GM21367 (cell line): ENCODE results near the gene ZMIZ1.
A peak's percentile ranks its signal among the peaks of the same experiment; 100 is the strongest.

ENCODE experiments used
- ATAC-seq: cut with Tn5 transposase; IDR thresholded peaks from one replicate; pipeline ENCODE4 v1.9.1; 2021; ENCODE audit not compliant: unreplicated experiment

ZMIZ1 gene

DNA sequence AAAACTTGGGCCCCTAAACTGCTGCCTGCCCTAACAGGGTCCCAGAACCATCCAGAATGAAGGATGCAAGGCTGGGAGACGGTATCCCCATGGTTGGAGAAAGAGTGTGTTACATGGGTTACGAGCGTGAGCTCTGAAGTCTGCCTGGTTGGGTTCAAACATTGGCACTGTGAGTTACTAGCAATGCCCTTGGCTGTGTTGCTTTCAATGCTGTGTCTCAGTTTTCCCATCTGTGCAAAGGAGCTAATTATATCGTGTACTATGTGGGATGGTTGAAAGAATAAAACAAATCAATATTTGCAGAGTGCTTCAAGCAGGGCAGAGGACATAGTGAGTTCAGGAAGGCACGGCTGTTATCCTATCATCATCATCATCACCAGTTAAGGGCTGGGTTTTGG, 114.7 kb downstream of the ZMIZ1 start:
- ATAC-seq, result no peak

DNA sequence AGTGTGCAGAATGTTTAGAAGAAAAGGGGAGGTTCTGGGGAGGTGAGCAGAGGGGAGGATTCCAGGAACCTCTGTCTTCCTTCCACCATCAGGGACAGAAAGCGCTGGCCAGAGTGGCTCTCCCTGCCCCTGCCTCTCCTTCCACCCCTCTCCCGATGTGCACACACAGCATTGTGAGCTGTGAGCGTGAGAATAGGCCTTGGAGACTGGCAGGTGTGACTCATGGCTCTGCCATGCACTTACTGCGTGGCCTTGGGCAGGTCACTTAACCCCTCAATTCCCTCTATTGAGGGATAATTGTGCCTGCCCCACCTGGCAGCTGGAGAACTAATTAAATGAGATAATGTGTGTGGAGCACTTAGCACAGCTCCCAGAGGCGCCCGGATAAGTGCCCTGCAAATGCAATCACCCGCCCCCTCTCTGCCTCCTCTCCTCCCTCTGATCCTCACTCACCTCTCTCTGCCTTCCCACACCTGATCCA, 115.4 kb downstream of the ZMIZ1 start:
- ATAC-seq, result no peak

DNA sequence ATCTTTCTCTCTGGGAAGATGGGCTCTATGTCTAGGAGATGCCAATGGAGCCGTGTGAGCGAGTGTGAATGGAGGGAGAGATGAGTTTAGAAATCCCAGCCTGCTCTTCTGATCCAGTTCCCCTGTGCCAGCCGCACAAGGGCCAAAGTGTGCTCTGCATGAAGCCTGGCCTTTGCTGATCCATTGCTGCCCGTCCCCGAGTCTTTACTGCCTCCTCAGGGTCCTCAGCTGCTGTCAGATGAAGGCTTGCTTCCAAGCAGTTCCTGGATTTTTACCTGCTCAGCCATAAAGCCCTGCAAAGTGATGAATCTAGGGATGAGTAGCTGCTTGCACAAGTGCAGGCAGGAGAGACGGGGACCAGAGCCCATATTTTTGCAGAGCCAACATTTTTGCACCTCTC, 115.9 kb downstream of the ZMIZ1 start:
- ATAC-seq, result no peak

DNA sequence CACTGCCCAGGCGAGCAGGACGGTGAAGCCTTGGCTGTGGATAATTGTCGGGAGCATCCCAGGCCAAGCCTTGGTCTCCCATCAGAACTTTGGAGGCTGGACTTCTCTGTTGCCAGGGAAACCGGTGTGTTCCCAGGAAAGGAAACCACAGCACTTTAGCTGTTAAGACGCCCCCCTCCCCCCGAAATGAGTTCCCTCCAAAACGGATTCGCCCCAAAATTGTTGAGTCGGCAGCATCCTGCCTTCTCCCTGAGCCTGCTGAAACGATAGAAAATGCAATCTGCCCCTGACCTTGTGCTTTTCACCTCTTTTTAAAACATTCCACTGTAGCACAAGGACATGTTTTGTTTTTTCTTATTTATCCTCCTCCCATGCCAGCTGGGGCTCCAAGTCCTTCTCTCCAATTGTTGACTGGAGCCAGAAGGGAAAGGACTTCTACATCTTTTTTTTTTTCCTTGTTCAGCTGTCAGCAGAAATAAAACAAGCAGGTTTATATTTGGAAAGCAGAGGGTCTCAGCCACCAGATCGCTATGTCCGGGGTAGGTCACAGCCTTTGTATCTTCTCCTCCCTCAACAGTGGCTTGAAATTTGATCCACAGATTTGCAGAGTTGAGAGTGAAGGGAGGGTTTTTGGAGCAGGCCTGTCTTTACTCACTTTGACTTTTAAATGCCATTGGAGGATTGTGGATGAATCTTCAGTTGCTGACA, 116.5 kb downstream of the ZMIZ1 start:
- ATAC-seq, result no peak

DNA sequence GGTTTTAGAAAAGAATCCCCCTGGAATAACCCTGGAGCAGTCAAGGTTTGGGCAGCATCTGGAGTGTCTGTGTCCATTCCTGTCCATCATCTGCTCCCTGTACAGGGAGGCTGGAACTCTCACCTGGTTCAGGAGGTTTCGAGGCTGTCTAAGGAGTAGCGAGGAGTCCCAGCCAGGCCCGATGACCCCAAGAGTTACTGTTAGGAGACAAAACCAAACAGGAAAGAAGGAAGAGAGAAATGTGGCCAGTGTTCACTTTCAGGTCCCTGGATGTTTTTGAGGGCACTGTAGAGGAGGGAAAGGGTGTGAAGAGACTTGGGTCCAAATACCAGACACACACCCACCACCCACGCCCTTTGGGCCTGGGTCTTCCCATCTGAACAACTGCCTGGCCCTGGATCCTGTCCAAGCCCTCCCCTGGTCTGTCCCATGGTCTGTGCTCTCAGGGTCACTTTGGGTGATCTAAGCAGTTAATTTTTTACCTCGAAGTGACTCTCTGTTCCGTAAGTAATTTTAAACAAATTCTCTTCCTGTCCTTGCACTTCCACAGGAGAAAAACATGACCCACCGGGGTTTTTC, 117.1 kb downstream of the ZMIZ1 start:
- ATAC-seq, result no peak

DNA sequence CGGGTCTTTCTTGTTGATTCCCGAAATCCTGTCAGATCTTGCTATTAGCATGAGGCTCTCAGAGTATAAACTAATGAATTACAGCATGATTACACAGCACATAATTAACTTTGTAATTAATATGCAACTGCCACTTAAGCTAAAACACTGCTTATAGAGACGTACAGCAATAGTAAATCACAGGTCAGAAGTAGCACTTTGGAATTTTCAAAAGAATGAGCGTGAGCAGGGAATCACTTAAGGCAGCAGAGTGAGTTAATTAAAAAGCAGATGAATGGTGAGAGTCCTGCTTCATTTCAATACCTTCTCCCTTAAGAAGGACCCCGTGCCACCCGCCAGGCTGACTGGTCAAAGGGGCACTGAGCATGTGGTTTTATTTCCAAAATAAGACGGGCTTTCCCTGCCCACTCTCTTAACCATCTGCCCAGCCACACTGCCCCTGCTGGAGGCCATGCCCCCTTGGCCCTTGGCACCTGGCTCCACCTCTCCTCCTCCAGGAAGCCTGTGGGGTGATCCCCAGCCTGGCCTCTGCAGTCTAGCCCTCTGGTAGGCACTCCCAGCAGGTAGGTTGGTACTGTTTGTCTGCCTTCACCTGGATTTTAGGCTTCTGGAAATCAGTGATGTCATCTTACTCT, 117.8 kb downstream of the ZMIZ1 start:
- ATAC-seq, result no peak

DNA sequence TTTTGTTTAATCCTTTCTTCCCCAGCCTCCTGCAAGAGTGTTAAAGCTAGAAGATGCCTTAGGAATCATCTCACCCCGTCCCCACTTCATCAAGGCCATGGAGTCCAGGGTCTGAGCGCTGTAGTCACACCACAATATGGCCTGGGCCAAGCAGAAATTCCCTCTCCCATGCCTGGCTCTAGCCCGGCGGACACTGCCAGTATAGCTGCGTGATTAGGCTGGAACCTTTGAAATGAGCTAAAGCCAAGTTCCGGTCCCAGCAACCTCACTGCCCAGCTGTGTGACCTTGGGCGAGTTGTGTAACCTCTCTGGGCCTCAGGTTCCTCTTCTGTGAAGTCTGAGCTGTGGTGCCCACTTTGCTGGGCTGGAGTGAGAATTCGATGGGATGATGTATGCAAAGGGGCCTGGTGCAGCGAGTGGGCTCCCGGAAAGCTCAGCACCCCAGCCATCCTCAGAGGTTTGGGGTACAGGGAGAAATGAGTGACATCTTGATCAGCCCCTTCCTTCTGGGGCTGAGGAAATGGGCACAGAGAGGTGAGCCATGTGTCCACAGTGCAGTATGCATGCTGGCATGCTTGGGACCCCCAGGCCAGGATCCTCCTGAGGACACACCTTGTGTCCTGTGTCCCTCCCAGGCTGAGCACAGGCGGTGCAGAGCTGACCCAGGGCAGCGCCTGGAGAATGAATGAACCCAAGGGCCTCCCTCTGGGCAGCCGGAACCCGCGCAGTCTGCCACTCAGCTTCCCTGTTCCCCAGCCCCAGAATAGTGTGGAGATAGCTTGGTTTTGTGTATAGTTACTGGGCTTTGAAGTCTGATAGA, 118.6 kb downstream of the ZMIZ1 start:
- ATAC-seq, result no peak

DNA sequence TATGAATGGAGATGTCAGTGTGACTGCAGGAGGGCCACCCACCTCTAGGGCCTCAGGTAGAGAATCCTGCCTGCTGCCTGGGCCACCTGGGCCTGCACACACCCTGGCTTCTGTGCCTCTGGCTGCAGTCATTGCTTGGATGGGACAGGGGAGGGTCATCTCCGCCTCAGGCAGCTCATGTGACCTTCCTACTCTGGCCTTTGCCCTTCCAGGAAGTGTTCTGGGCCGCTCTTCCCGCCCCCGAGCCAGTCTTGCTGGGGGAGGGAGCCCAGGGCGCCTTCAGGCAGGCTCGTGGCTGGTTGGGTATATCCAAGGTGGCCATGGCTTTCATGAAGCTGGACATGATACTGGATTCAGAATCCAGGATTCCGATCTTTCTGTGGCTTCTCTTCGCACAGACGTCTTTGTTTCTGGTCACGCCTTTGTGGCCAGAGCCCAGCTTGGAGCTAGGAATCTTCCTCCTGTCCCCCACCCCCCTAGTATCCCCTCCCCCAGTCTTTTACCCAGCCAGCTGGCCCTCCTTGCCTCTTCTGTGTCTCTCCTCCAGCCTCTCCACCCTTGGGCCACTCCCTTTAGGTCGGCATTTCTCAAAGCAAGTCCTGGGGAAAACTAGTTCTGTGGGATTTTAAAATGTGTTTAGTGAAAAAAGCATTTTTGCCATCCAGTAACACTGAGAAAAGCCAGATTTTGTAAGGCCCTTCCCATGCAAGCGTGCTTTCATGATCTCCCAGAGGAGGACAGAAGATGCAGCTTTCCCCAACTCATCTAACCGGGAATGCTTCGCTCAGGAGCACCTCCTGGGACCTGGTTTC, 119.6 kb downstream of the ZMIZ1 start:
- ATAC-seq, result no peak

DNA sequence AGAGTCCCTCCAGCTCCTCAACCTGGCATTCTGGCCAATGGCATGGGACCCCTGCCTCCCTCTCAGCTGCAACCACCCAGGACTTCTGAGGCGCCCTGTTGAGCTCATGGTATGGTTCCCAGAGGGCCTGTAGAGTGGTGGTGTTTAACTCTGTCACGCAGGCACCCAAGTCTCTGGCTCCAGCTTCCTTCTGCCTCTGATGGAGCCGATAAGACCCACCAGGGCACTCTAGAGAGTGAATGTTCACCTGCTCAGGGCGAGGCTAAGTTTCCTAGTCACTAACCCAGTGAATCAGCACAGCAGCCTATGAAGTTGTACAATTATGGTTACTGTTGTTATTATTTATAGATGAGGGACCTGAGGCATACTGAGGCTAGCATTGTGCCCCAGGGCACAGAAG, 120.4 kb downstream of the ZMIZ1 start:
- ATAC-seq, result no peak

DNA sequence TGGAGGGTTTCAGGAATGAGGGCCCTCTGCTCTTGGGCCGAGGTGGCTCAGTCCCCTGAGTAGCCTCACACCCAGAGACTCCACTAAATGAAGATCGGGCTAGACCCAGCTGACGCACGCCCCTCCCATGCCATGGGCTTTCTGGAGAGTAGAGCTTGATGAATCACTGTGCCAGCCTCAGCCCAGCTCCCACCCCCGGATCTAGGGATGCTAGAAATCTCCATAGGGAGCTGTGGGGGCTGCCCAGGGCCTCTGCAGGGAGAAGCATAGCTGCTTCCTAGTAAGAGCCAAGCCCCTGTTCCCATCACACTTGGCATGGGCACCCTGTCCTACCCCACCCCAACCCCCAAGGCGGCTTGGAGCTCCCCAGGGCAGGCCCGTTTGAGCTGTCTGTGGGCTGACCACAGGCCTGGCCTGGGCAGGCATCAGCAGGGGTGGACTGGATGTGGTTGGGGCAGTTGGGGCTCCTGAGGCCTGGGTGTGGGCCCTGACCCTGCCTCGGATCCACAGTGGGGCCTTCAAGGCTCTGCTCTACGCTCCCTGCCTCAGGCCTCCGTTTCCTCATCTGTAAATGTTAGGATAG, 121.2 kb downstream of the ZMIZ1 start:
- no peak for ATAC-seq

DNA sequence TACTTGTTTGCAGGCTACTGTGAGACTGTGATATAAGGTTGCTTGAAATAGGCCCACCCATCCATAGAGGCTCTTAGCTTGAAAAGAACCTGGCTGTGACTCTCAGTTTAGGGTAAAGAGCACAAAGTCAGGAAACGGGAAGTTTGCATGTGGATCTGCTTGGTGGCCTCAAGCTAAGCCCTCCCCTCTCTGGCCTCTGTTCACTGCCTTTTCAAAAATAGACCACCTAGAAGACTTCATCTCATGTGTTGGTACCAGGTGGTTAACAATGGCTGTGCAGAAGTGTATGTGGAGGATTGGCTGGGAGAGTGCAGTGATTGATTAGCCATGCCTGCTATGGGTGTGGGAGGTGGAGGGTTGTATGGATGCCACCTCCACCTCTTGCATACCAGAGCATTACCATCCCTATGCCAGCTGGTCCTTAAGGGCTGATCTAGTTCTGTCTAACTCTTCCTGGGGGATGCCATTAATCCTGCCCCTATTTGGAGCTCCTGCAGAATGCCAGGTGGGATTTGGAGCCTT, 122.0 kb downstream of the ZMIZ1 start:
- ATAC-seq, result no peak

DNA sequence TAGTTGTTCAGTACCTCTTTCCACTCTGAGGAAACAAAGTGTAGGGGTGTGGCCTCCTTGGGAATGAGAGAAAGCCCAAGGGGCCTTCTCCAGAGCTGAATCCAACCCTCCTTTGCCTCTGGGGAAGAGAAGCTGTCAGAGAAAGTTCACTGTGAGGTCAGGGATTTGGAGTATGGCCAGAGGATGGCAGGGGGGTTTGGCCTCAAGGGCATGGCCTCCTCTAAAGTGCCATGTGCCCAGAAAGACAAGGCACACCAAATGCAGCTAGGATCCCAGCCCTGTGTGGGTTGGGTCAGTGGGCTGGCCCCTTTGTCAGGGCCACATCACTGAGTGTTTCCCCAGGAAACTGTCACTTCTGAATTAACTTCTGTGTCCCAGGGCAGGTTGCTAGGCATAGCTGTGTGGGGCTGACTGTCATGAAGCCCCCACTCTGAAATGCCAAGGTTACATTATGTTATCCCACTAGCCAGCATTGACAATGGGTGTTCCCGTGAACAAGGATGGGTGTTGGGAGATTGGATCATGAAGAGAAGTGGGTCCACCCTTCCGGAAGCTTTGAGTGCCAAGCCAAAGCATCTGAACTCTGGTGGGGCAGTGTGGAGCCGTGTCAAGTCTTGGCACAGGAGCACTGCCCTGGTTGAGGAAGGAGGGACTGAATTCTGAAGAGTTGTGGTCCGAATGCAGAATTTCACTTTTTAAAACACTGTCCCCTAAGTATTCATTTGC, 123.3 kb downstream of the ZMIZ1 start:
- ATAC-seq, result no peak

DNA sequence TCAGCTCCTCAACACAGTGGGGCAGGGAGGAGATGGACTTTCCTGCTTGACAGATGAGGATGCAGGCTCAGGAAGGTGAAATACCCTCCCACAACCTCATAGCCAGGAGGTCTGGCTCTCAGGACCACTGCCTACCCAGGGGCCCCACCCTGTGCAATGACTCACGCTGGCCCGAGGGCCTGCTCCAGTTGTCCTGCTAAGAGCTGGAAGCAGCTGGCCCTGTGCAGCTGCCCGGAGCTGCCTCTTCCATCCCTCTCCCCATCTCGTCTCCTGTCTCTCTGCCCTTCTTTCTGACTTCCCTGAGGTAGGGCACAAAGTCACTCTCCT, 123.9 kb downstream of the ZMIZ1 start:
- no peak for ATAC-seq

DNA sequence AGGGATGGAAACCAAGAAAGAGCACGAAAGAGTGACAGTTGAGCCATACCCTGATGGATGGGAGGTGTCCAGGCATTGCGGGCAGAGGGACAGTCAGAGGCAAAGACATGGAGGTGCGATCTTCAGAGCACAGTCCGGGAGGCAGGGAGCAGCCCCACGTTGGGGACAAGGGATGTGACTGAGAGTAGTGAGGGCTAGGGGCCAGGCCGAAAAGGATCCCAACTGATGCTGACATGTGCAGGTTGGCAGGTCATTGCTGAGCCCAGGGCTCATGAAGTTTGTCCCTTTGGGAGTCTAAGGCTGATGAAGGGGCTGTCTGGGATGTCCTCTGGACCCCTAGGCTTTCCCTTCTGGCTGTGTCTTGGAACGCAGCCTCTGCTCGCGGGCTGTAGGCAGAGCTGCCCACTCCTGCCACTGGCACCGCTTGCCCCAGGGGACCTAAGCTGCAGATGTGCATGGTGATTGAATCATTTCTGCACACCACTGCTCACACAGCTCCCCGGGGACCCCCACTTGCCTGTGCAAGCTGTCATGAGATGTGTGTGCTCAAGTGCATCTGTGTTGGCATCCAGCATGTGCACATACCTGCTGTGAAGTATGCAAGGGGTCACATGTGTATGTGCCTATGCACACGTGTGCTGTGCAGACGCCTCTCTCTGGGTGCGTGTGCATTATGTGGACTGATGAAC, 125.1 kb downstream of the ZMIZ1 start:
- no peak for ATAC-seq

DNA sequence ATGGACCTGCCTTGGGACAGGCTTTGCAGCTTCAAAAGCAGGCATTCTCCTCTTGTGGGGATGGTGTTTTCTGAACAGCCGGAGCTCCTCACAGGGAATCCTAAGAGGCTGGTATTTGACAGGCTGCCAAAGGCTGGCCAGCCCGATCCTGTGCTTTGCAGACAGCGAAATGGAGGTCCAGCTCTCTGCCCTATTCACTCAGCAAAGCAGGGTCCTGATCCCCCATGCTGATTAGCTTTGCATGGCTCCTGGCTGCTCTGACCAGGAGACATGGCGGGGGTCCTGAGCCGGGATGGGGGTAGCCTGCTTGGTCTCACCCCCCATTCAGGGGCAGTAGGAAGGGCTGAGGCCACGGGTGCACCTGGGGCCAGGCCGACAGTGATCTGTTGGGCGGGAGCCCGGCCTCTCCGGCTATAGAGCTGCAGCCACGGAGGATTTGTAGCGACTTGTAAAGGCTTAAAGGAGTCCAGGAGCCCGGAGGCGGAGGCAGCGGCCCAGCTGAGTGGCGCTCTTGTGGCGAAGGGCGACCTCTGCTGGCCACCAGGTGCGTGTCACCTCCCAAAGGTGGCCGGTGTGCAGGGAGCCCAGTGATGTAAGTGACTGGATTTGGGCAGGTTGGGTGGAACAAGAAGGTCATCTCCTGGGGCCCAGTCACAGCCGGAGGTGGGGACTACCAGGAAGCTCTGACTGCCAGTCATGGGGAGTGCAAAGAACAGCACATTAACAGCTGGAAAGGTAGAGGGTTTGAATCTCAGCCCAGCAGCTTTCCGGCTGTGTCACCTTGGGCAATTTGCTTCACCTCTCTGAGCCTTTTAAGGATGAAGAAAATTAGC, 126.5 kb downstream of the ZMIZ1 start:
- peak; percentile 74 for ATAC-seq

DNA sequence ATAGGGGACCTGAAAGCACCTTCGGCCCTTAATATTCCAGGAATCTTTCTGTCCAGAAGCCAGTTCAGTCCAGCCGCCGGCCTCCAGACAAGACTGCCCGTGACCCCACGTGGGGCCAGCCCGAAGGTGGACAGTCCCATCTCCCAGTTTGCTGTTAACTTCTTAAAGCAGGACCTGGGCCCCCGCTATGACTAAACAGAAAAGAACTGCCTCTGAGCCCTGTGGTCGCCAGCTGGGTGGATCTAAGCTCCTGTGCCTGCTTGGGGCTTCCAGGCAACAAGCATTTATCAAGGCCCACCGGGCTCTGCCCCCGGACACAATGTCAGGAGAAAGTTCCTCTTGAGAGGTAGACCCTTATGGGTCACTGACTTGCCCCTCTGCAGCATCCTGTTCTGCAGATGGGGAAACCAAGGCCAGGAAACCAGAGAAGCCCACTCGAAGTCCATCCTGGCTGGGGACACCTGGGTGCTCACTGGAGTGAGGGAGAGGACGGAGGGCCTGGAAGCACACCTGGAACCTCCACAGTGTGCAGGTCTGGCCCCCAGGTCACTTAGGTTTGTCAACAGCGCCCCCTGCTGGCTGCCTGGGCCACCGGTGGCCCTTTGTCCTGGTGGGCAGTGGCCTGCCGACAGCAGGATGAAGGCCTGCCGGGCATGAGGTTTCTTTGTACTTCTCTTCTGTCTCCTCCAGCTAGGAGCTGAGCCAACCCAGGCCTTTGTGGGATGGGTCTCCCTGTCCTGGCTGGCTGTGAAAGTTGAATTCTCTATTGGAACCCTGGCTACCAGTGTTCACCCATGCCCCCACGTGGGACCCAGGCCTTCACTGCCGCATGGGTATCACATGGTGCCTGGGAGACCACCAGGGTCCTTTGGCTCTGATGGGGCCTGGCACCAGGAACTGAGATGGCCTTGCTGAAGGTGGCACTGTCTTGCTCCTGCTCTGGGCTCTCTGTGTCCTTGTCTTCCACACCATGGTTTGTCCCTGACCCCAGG, 128.0 kb downstream of the ZMIZ1 start:
- ATAC-seq, result peak; percentile 56

DNA sequence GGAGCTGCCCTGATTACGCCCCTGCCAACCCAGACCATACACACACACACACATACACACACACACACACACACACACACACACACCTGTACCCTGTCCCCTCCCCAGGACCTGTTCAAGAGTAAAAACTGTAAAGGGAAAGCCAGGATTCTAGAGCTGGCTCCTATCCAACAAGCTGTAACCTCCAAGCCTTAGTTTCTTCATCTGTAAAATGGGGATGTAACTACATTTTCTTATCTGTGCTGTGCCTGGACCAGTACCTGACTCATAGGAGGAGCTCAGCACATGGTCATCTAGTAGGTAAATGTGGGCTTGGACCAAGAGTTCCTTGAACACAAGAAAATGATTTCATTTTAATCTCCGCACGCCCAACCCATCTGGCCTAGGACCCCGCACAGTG, 128.8 kb downstream of the ZMIZ1 start:
- no peak for ATAC-seq
